ENCODE measurements around the gene TNS1. TPM values are rescaled to one million over a fixed set of nuclear protein-coding genes. Genes with fewer than 3 reads are reported as not detected.

The TNS1 gene
- total and polyA plus RNA-seq, 2 donors (not counting 1 experiment from before 2014, with no cell fraction given): 0.10 to 0.86 TPM

- ATAC-seq (ENCODE audit: low read depth): peak; percentile 41
- TF ChIP-seq EZH2 (IDR thresholded peaks at IDR 0.05; ENCODE audit: borderline replicate concordance, insufficient read depth, low read depth, low read length, poor library complexity, severe bottlenecking) (no peak), CTCF (IDR thresholded peaks at IDR 0.05) (peak; percentile 19)
- DNase-seq: peak; percentile 51
- Mint-ChIP-seq H3K27me3 (peaks cover 58% of the 10 kb centered on the region), H3K4me1 (peaks cover 12% of the 10 kb centered on the region), H3K4me3 (peak overlapping the region; percentile 78), H3K9me3 (ENCODE audit: insufficient read depth) (no peaks in the 10 kb centered on the region), H3K27ac (no peak overlapping the region)
- Histone ChIP-seq H3K9ac (ENCODE audit: low read length) (peak overlapping the region; percentile 49), H4K20me1 (ENCODE audit: control insufficient read depth, insufficient read depth, low read length, poor library complexity, severe bottlenecking) (no peaks in the 10 kb centered on the region), H3K4me1 (ENCODE audit: control insufficient read depth in 2 of 2, insufficient read depth in 2 of 2, low read length in 2 of 2) (peaks cover 14 to 20% of the 10 kb centered on the region in 2 donors), H3K27me3 (replicated peaks in 1 of 4; ENCODE audit: control extremely low read depth in 1 of 4, control insufficient read depth in 3 of 4, insufficient read depth in 4 of 4, low read length in 3 of 4) (peaks cover 0 to 28% (median 16%) of the 10 kb centered on the region in 4 experiments), H3K4me2 (replicated peaks; ENCODE audit: low read depth, low read length, poor library complexity, severe bottlenecking) (peak overlapping the region; percentile 87), H3K36me3 (replicated peaks in 1 of 2; ENCODE audit: control extremely low read depth in 1 of 2, control insufficient read depth in 1 of 2, extremely low read depth in 1 of 2, insufficient read depth in 2 of 2, low read length in 1 of 2) (no peaks in the 10 kb centered on the region), H3K4me3 (ENCODE audit: control extremely low read depth in 1 of 5, extremely low read depth in 1 of 5, insufficient read depth in 1 of 5, low read depth in 2 of 5, low read length in 4 of 5) (peak overlapping the region in 3 of 5 experiments; percentile 41 to 54 (median 43)), H3K27ac (ENCODE audit: low read length in 2 of 2) (no peak overlapping the region), H3K9me3 (ENCODE audit: control extremely low read depth in 1 of 3, control insufficient read depth in 2 of 3, insufficient read depth in 1 of 3, low read length in 2 of 3) (peaks cover 0 to 5% (median 0%) of the 10 kb centered on the region in 3 donors), H2AFZ (ENCODE audit: insufficient read depth, low read depth, low read length, poor library complexity, severe bottlenecking) (peak overlapping the region; percentile 54), H3K79me2 (ENCODE audit: control insufficient read depth, insufficient read depth, low read length) (no peaks in the 10 kb centered on the region)
- POLR2A ChIA-PET: no interaction called here
- 3% methylated on average over 61 of the region's 72 CpGs for WGBS (ENCODE audit: insufficient coverage)
- intact Hi-C loops (cut with micrococcal nuclease): loop anchor here (2.0 kb wide), 1 partner anchor 58 kb away; the partner anchor contains the start of gene RUFY4
- CTCF ChIA-PET: no interaction called here
These were observed 7.6 kb upstream of the TNS1 start for GRCh38 chr2:218010140-218010983.

GRCh38 chr2:218009765-218010139 is 7.0 kb upstream of the TNS1 start:
- peak overlapping the region; percentile 60 for H3K4me3 Mint-ChIP-seq
- Histone ChIP-seq H3K36me3 (replicated peaks in 1 of 2; ENCODE audit: control extremely low read depth in 1 of 2, control insufficient read depth in 1 of 2, extremely low read depth in 1 of 2, insufficient read depth in 2 of 2, low read length in 1 of 2) (no peaks in the 10 kb centered on the region), H3K9me3 (ENCODE audit: control extremely low read depth in 1 of 3, control insufficient read depth in 2 of 3, insufficient read depth in 1 of 3, low read length in 2 of 3) (peaks cover 0 to 5% (median 0%) of the 10 kb centered on the region in 3 donors), H3K27ac (ENCODE audit: low read length in 2 of 2) (no peak overlapping the region), H4K20me1 (ENCODE audit: control insufficient read depth, insufficient read depth, low read length, poor library complexity, severe bottlenecking) (no peaks in the 10 kb centered on the region), H3K79me2 (ENCODE audit: control insufficient read depth, insufficient read depth, low read length) (no peaks in the 10 kb centered on the region), H3K4me3 (ENCODE audit: control extremely low read depth in 1 of 5, extremely low read depth in 1 of 5, insufficient read depth in 1 of 5, low read depth in 2 of 5, low read length in 4 of 5) (peak overlapping the region in 3 of 5 experiments; percentile 41 to 54 (median 43)), H3K9ac (ENCODE audit: low read length) (peak overlapping the region; percentile 49), H2AFZ (ENCODE audit: insufficient read depth, low read depth, low read length, poor library complexity, severe bottlenecking) (peak overlapping the region; percentile 54), H3K27me3 (replicated peaks in 1 of 4; ENCODE audit: control extremely low read depth in 1 of 4, control insufficient read depth in 3 of 4, insufficient read depth in 4 of 4, low read length in 3 of 4) (peaks cover 0 to 28% (median 16%) of the 10 kb centered on the region in 4 experiments), H3K4me2 (replicated peaks; ENCODE audit: low read depth, low read length, poor library complexity, severe bottlenecking) (peak overlapping the region; percentile 87), H3K4me1 (ENCODE audit: control insufficient read depth in 2 of 2, insufficient read depth in 2 of 2, low read length in 2 of 2) (peaks cover 14 to 20% of the 10 kb centered on the region in 2 donors)
- CTCF ChIA-PET: no interaction called here
- under 1% methylated on average over 12 of the region's 20 CpGs for WGBS (ENCODE audit: insufficient coverage)
- H3K4me1 Mint-ChIP-seq: peaks cover 12% of the 10 kb centered on the region
- no peaks in the 10 kb centered on the region for H3K9me3 Mint-ChIP-seq (ENCODE audit: insufficient read depth)
- no peak overlapping the region for H3K27ac Mint-ChIP-seq
- POLR2A ChIA-PET: no interaction called here
- ATAC-seq (ENCODE audit: low read depth) (peak; percentile 5), DNase-seq (peak; percentile 22)
- peaks cover 60% of the 10 kb centered on the region for H3K27me3 Mint-ChIP-seq
- intact Hi-C loops (cut with micrococcal nuclease): loop anchor here (2.0 kb wide), 1 partner anchor 59 kb away; the partner anchor contains the start of gene RUFY4
- TF ChIP-seq EZH2 (IDR thresholded peaks at IDR 0.05; ENCODE audit: borderline replicate concordance, insufficient read depth, low read depth, low read length, poor library complexity, severe bottlenecking): no peak
- no peak for TF ChIP-seq CTCF (IDR thresholded peaks at IDR 0.05)

Data from B cell (primary cell).